ENCODE measurements around the gene BBS5. TPM values are rescaled to one million over a fixed set of nuclear protein-coding genes. Genes with fewer than 3 reads are reported as not detected.
"Not testable (repeated sequence)": the region's sequence is repeated elsewhere in the genome, so short reads cannot be mapped to it uniquely, and the experiment has no call there.

BBS5 gene
- total RNA-seq, 1 donor from 2014 or later = 8.2 TPM

DNA sequence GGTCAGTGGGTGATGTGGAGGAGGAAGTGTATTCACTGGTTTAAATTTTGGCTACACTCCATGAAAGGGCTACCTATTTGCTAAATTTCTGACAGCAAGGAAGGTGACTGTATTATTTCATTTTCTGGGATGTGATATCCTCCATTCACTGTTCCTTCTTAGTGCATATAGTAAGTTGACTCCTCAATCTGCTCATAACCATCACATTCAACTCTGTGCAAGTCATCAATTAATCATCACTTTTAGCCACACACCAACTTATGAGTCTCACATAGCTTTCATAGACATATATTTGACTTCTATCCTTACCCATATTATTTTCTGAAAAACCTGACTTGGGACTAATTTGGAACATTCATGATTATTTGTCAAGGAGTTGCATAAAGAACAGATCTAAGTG, 47.2 kb downstream of the BBS5 start:
- no peak for DNase-seq (ENCODE audit: low spot score)
- intact Hi-C loops (cut with DNase I) = no loop called here

DNA sequence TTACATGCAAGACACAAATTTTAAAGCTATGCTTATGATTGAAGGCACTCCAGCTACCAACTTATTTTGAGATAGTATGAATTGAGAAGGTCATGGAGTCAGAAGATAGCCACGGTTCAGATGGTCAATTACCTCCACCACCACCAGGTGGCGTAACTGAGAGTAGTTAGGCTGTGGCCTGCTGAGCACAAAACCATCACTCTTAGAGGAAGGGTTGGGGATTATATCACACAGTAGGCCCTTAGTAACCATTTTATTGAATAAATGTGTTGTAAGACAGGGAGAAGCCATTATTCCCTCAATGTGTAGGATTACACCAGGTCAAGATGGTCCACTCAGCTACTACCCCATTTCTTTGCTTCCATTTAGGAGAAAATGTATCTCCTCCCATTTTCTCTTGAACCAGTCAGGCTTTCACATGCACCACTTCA, 49.0 kb downstream of the BBS5 start:
- intact Hi-C loops (cut with DNase I) = no loop called here
- DNase-seq (ENCODE audit: low spot score) = no peak

DNA sequence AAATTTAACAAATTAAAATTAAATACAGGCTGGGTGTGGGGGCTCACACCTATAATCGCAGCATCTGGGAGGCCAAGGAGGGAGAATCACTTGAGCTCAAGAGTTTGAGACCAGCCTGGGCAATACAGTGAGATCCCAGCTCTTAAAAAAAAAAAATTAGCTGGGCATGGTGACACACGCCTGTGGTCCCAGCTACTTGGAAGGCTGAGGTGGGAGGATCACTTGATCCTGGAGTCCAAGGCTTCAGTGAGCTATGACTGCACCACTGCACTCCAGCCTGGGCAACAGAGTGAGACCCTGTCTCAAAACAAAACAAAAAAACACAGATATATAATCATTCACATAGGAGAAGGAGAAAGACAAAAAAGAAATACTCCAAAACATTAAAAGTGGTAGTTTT, 60.2 kb downstream of the BBS5 start:
- DNase-seq (ENCODE audit: low spot score); intact Hi-C loops (cut with DNase I): not testable (repeated sequence)

DNA sequence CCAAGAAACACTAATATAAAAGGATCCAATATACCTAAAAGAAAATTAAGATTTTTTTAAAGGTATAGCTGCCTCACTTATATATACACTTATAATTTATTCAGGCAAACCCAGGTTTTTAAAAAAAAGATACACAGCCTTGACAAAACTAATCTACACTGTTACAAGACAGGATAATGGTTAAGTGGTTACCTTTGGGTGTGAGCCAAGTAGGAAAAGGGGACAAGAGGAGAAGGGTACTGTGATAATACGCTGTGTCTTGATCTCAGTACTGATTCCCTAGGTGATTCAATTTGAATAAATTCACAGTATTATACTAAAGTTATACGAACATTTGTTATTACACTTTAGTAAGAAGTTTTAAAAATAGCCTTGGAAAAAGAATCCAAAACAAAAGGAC, 60.9 kb downstream of the BBS5 start:
- no peak for DNase-seq (ENCODE audit: low spot score)
- intact Hi-C loops (cut with DNase I) = no loop called here

DNA sequence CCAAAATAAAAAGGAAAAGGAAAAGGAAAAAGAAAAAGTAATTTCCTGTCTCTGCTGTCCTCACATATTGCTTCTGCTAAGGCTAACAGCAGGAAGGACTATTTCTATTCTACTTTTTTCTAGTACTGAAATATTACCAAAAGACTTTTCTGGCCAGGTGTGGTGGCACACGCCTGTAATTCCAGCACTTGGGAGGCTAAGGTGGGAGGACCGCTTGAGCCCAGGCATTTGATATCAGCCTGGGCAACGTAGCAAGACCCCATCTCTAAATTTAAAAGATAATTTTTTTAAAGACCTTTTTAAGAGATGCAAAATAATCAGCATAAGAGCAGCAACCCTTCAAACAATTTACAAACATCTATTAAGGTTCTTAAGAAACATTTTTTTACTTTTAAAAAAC, 63.1 kb downstream of the BBS5 start:
- intact Hi-C loops (cut with DNase I) = no loop called here
- DNase-seq (ENCODE audit: low spot score) = no peak

DNA sequence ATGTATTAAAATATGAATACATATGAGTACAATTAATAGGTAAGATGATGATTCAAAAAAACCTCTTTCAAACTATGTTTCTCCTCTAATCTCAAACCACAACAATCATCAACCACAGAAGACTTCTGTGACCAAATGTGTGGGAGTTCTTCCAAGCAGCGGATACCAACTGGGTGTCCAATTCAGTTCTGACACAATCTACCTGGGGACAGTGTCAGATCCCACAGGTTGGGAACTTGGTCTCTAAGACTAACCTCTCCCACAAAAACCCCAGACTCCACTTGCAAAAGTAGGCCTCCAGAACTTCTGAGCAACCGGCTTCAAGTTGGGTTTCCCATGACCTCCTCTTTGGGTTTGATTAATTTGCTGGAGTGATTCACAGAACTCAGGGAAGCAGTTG, 67.5 kb downstream of the BBS5 start:
- intact Hi-C loops (cut with DNase I) = no loop called here
- DNase-seq (ENCODE audit: low spot score) = no peak

Other genes with a start within 250 kb of the BBS5 start
- 0.30 TPM for gene LRP2, start 117.0 kb upstream of the BBS5 start, total RNA-seq
- gene KLHL41, start 30.2 kb downstream of the BBS5 start, total RNA-seq = 90.5 TPM
- gene FASTKD1, start 94.4 kb downstream of the BBS5 start, total RNA-seq = 65.2 TPM
- 40.6 TPM for gene PPIG, start 104.9 kb downstream of the BBS5 start, total RNA-seq
- gene CFAP210, start 214.9 kb downstream of the BBS5 start, total RNA-seq = not detected
- 2.2 TPM for gene PHOSPHO2, start 215.0 kb downstream of the BBS5 start, total RNA-seq